HEK293 (cell line): ENCODE measurements around the gene CCDC87.

ENCODE experiments used
- HOXC10 ChIP-seq: sonication (generic); formaldehyde crosslinking; IDR thresholded peaks from 2 replicates; pipeline ENCODE4 v1.8.1; 2023; ENCODE audit warnings: mild to moderate bottlenecking, missing genetic modification reagents
- ZNF660 ChIP-seq: fragments of 450-650 bp; IDR thresholded peaks from 2 replicates; pipeline ENCODE4 v1.5.1; 2018; ENCODE audit warnings: missing biosample characterization, mild to moderate bottlenecking, missing genetic modification characterization
- TF ChIP-seq, protein P1 (sequence below): fragments of 450-650 bp; formaldehyde crosslinking; IDR thresholded peaks from 2 replicates; pipeline ENCODE4 v1.5.1; 2016; ENCODE audit warnings: missing biosample characterization, missing genetic modification characterization

DNA sequence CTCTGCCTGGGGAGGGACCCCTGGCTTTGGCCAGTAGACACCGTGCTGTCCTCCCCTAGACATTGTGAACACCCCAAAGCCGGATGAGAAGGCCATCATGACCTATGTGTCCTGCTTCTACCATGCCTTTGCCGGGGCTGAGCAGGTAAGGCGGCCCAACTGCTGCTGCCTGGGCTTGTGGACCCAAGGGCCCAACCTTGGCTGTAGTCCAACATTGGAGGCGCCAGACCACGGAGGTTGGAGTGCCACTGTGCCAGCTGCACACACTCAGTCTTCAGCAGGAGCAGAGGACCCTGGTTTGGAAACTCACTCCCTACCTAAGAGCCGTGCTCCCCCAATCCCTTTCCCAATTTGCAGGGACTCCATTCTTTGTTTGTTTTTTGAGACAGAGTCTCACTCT lies 36.8 kb downstream of the CCDC87 start:
- TF ChIP-seq, protein P1, sequence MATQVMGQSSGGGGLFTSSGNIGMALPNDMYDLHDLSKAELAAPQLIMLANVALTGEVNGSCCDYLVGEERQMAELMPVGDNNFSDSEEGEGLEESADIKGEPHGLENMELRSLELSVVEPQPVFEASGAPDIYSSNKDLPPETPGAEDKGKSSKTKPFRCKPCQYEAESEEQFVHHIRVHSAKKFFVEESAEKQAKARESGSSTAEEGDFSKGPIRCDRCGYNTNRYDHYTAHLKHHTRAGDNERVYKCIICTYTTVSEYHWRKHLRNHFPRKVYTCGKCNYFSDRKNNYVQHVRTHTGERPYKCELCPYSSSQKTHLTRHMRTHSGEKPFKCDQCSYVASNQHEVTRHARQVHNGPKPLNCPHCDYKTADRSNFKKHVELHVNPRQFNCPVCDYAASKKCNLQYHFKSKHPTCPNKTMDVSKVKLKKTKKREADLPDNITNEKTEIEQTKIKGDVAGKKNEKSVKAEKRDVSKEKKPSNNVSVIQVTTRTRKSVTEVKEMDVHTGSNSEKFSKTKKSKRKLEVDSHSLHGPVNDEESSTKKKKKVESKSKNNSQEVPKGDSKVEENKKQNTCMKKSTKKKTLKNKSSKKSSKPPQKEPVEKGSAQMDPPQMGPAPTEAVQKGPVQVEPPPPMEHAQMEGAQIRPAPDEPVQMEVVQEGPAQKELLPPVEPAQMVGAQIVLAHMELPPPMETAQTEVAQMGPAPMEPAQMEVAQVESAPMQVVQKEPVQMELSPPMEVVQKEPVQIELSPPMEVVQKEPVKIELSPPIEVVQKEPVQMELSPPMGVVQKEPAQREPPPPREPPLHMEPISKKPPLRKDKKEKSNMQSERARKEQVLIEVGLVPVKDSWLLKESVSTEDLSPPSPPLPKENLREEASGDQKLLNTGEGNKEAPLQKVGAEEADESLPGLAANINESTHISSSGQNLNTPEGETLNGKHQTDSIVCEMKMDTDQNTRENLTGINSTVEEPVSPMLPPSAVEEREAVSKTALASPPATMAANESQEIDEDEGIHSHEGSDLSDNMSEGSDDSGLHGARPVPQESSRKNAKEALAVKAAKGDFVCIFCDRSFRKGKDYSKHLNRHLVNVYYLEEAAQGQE (tag by site-specific recombination), result no peak
- TF ChIP-seq HOXC10 (no peak), ZNF660 (no peak)
